GM19468 (cell line): ENCODE measurements around the gene UVRAG.

Experiments
- ATAC-seq: cut with Tn5 transposase; IDR thresholded peaks from one replicate; pipeline ENCODE4 v1.9.1; 2021; ENCODE audit warnings: mild to moderate bottlenecking, moderate library complexity, moderate number of reproducible peaks; ENCODE audit not compliant: unreplicated experiment; ENCODE audit errors: extremely low read depth

UVRAG gene

GRCh38 chr11:75986966-75987365, 172.0 kb downstream of the UVRAG start:
- ATAC-seq: no peak

DNA sequence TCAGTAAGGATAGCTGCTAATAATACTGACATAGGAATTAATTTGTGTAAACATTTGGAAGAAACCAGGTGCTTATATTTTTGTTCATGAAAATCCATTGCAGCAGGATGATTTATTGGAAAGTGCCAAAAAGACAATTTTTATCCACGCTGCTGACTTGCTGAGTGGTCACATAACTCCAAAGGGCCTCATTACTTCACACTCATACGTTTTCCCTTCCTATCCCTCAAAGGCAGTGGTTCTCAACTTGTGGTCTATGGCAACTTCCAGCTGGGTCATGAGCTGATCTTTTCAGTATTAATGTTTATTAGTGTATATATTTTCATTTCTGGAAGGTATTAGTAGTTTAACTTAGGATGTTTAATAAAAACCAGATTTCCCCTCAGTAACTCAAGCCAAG, 178.1 kb downstream of the UVRAG start:
- ATAC-seq: no peak

DNA sequence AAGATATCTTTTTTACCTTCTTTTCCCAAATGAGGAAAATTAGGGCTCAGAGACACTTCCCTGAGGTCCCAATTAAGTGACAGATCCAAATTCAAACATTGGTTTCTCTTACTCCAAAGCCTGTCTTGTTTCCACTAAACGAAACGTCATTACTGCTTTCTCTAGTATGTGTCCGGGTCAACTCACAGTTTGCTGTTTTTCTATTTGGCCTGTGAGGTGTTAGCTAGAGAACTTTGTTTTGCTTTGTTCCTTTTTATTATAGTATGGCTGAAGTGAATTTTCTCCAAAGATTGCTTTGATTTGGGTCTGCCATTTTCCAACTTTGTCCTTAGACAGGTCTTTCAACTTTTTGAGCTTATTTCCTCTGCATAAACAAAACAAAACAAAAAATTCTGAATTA, 179.6 kb downstream of the UVRAG start:
- ATAC-seq: no peak

DNA sequence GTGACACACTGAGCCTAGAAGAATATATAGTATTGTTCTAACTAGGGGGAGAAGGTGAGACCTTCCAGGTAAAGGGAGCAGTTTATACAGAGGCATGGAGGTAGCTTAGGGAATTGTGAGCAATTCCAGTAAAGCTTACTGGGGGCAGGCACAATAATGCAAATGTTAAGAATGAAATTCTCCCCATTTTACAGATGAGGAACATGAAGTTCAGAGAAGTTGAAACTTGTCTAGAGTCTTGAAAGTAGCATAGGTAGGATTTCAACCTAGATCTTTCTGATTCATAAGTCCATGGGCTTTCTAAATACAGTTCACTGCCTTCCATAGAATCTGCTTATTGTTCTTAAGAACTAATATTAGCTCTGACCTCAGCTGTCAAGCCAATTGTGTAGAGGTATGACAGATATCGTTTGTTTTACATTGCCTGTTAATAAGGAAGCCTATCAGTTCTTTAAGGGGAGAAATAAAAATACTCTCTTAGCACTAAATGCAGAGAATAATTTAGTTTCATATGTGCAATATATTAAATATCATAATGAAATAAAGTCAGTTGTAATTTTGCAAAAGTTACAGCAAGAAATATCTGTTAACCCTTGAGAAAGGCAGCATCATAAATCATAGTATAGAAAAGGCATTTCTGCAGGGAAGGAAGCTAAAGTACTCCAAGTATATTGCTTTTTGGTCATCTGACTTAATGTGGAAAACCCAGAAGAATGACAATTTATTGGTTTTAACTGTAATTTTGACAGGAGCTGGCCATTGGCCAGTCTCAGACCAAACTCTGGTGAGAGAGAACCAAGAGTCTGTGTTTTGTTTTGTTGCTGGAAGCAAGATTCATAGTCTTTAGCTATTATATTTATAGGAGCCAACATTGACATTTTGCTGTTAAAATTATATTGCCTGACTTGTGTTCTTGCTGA, 181.8 kb downstream of the UVRAG start:
- no peak for ATAC-seq

- no peak for ATAC-seq
These were observed 189.4 kb downstream of the UVRAG start for GRCh38 chr11:76004400-76004799.

DNA sequence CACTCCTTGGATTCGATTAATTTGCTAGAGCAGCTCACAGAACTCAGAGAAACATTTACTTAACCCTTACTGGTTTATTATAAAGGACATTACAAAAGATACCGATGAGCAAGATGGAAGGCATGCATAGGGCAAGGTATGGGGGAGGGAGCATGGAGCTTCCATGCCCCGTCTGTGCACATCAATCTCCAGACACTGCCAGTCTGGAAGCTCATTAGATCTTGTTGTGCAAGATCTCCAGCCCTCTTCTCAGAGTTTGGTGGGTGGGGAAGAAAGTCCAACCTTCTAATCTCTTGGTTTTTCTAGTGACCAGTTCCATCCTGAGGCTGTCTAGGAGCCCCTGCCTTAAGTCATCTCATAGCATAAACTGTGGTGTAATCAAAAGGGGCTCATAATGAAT, 190.7 kb downstream of the UVRAG start:
- no peak for ATAC-seq

DNA sequence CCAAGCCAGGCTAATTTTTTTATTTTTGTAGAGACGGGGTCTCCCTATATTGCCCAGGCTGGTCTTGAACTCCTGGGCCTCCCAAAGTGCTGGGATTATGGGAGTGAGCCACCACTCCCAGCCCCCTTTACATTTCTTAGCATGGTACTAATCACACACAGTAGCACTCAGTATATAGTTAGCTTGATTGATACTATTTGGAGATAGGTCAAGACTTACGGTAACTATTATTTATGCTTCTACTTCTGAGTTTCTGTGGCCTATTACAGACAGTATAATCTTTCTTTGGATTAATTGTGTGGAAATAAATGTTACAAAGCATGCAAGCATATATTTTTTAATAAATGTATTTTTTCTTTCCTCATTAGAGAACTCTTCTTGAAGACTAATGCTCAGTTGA, 192.2 kb downstream of the UVRAG start:
- ATAC-seq: no peak

DNA sequence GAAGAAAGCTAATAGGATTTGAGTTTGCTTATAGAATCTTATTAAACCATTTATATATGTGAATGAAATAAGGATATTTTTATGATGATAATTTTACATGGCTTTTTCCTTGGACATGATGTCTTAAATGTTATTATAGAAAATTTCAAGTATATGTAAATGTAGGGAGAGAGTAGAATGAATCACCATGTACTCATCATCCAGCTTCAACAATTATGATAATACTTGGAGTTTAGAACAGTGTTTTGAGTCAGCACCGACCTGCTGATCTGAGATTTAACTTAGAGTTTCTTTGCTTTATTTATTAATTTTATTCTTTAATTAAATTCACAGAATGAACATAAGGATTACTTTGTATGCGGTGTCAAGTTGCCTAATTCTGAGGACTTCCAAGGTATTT, 193.5 kb downstream of the UVRAG start:
- ATAC-seq: no peak

- ATAC-seq: no peak
These were observed 195.0 kb downstream of the UVRAG start for GRCh38 chr11:76010051-76010450.

DNA sequence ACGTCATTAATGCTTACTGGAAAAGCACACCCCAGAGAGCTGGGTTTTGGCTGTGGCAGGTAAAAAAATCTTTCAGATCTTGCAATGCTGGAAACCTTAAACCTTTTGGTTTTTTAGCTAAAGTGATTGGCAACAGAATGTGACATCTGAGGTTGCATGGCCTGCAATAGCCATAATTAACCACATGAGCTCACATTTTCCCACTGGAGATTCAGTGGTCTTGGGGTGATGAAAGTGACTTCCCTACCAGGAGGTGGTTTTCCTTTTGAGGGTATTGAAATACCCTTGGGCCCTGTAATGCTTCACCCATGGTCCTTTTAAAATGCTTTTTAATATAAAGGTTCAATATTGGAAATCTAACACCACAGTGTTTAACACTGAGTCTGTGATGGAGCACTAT, 198.5 kb downstream of the UVRAG start:
- ATAC-seq: no peak

DNA sequence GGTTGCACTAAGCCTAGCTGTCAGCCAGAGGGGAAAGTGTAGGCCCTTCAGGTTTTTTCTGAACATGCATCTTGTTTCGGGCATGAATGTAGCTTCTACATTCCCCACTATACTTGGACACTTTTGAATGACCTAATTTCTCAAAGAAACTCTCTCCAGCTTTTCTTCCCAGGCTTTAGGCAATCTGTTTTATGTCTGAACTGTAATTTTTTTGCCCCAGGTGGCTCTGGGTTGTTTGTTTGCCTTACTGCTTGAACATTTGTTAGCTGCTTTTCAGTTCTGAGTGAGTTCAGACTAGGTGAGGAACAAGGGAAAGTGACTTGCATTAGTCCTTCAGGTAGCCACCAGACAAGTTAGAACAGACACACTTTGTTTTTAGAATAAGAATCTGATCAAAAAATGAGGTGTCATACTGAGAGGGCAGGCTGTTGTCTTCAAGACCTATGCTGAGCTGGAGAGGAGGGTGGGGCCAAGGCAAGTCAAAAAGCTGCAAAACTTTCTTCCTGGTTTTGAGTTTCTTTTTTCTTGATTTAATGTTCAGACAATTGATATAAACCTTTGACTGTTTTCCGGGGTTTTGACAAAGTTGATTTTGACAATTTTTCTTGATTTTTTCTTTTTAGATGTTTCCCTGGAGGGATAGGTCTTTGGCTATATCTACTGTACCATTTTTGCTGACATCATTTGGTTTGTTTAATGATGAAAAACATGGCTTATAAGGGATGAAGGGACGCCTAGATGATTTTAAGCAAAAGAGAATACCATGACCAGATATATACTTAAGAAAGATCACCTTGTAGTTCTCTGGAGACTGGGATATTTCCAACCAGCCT, 208.4 kb downstream of the UVRAG start:
- no peak for ATAC-seq

- no peak for ATAC-seq
These were observed 210.1 kb downstream of the UVRAG start for GRCh38 chr11:76025068-76025467.

- ATAC-seq: no peak
These were observed 210.8 kb downstream of the UVRAG start for GRCh38 chr11:76025817-76026216.

GRCh38 chr11:76026281-76026680, 211.3 kb downstream of the UVRAG start:
- ATAC-seq: no peak

- ATAC-seq: no peak
These were observed 211.9 kb downstream of the UVRAG start for GRCh38 chr11:76026862-76027261.

- no peak for ATAC-seq
These were observed 215.3 kb downstream of the UVRAG start for GRCh38 chr11:76030286-76030685.

- no peak for ATAC-seq
These were observed 216.1 kb downstream of the UVRAG start for GRCh38 chr11:76030968-76031590.

- ATAC-seq: no peak
These were observed 218.7 kb downstream of the UVRAG start for GRCh38 chr11:76033699-76034098.

DNA sequence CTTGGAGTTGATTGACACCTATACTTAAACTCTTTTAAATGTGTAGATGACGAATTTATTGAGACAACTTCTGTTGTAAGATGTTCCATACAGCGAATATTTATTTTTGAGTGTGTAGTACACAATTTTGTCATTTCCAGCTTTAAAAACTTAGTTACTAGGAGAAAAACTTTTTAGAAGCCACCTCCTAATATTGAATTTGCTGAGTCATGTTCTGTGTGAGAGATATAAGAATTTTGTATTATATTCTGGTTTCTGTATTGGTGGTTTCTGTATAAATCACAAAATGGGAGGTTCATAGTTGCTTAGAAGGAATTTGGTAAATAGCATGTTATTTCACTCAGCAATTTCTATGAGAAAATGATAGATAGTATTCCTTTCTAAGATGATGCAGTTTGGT, 220.0 kb downstream of the UVRAG start:
- ATAC-seq: no peak

DNA sequence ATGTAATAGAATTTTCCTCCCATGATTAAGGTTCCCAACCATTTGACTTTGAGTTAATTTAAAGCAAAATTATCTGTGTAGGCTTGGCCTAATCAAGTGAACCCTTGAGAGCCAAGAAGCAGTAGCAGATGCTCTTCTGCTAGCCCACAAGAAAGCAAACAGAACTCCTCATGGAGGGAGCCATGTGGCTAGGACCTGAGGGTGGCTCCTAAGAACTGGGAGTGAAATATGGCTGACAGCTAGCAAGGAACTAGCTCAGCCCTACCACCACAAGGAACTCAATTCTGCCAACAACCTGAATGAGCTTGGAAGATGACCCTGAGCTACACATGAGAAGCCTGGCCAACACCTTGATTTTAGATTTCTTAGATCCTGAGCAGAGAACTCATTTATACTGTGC, 223.6 kb downstream of the UVRAG start:
- no peak for ATAC-seq

DNA sequence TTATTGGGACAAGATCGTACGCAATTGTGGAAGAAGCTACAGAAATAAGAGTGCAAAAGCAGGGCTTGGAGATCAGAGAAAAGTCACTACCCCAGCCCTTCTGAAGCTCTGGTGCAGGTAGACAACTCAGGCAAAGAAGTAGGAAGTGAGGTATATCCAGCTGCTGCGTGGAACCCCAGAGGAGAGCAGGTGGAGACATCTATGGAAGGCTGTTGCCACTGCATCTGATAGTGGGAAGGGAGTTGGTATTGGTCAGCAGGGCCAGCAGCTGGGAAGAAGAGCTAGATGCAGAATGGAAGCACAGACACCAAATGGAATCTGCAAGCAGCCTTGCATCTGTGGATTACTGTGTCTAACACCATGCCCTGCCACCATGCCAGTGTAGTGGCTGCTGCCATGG, 226.2 kb downstream of the UVRAG start:
- no peak for ATAC-seq
